SW 1271 (cell line): Measurements from ENCODE around the gene AOC1.

Experiments used
- DNase-seq, 2 experiments: peaks; one replicate each; lab custom pipeline; 2025; lab: John Stamatoyannopoulos, UW

AOC1 gene

DNA sequence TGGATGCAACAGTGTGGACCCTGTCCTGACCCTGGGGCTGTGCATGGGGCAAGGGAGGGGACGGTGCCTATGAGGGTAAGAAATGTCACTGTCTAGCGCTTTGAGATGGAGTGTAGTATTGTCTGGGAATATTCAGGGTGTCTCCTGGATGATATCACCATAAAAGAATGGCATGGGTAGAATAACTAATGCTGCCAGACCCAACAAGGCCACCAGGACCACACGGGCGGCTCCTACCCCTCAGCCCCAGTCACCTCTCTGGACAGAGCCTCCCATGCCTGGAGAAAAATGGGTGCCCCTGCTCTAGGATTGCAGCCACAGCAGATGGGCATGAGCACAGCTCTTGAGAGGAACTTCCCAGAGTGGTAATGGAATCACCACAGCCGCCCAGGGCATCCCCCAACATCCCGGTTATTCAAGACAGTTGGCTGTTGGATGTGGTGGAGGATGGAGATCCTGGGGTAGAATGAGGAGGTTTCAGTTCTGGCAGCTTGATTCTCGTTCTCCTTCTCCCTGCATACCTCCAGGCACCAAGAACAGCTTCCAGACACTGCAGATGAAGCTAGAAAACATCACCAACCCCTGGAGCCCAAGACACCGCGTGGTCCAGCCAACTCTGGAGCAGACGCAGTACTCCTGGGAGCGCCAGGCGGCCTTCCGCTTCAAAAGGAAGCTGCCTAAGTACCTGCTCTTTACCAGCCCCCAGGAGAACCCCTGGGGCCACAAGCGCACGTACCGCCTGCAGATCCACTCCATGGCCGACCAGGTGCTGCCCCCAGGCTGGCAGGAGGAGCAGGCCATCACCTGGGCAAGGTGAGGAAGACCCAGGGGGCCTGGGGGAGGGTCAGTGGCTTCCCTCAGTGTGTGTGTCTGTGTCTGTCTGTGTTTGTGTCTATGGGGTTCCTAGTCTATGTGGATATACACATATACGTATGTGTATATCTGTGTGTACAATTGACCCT is 6.2 kb downstream of the AOC1 start:
- no peak for DNase-seq

DNA sequence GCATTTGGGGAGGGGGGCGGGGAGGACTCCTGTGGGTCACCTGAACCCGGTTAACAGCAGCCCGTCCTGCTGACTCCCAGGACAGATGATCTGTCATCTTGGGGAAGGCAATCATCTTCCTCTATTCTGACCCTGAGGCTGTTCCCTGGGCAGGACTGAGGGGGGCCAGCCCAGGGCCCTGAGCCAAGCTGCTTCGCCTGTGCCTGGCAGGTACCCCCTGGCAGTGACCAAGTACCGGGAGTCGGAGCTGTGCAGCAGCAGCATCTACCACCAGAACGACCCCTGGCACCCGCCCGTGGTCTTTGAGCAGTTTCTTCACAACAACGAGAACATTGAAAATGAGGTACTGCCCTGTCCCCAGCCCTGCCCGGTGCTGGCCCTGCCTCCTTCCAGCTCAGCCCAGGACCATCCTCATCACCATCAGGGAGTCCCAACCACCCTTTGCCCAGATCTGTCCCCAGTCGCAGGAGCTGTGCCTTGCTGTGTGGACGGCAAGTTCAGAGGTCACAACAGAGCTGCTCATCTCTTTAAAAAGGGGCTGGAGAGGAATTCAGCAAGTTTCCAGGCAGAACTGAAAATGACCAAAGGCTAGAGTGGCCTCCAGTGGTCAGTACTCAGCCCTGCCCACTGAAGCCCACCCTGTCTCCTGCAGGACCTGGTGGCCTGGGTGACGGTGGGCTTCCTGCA is 8.1 kb downstream of the AOC1 start:
- DNase-seq: no peak

- no peak for DNase-seq
Measured at GRCh38 chr7:150860978-150861295, 8.6 kb downstream of the AOC1 start.

DNA sequence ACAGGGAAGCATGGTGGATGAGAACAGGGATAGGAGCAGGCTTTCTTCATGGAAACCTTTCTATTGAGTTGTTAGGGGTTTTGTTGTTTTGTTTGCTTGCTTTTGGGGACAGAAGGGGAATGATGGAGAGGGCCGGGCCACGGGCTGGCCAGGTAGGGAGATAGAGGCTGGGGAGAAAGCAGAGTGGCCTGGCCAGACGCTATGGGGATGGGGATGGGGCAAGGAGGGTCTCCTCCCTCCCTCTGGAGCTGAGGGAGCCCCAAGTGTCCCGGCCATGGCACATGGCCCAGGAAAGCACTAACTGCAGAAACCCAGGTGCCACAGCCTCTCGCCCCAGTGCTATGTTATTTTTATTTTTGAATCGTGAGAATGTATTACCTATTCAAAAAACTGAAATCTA is 10.0 kb downstream of the AOC1 start:
- no peak for DNase-seq

- no peak for DNase-seq
Measured at GRCh38 chr7:150863946-150864345, 11.6 kb downstream of the AOC1 start.

DNA sequence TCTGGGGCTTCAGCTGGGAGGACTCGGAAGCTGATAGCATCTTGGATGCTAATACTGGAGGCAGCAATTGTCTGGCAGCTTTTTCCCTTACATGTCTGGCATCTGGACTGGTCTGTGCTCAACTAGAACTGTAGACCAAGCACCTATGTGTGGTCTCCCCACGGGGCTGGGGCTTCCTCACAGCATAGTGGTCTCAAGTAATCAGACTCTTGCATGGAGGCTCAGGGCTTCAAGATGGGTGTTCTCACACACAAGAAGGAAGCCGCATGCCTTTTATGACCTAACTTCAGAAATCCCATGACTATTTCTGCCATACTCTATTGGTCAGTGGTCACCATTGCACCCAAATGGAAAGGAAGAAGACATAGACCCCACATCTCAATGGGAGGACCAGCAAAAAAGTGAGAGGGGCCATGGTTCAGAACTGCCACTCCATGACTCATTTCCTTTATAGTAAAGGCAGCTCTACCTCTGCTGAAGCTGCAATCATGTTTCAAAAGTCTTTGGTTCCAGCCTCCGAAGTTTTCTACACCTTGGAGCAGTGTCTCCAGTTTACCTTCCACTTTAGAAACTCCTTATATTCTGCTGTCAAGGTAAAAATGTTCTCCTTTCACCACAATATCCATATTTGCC is 14.7 kb downstream of the AOC1 start:
- DNase-seq: no peak

- DNase-seq: no peak
Measured at GRCh38 chr7:150867605-150868004, 15.3 kb downstream of the AOC1 start.

GRCh38 chr7:150869467-150869866 is 17.1 kb downstream of the AOC1 start:
- no peak for DNase-seq

DNA sequence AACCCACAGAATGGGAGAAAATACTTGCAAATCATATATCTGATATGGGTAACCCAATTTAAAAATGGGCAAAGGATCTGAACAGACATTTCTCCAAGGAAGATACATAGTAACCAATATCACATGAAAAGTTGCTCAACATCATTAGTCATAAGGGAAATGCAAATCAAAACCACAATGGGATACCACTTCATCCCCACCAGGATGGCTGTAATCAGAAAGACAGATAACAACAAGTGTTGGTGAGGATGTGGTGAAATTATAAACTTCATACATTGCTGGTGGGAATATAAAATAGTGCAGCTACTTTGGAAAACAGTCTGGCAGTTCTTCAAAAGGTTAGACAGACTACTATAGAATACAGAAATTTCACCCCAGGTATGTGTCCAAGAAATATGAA is 19.3 kb downstream of the AOC1 start:
- DNase-seq: no peak

GRCh38 chr7:150874401-150875198 is 22.3 kb downstream of the AOC1 start:
- DNase-seq: no peak

GRCh38 chr7:150875791-150876190 is 23.5 kb downstream of the AOC1 start:
- peak in 1 of 2 experiments; percentile 10 for DNase-seq

DNA sequence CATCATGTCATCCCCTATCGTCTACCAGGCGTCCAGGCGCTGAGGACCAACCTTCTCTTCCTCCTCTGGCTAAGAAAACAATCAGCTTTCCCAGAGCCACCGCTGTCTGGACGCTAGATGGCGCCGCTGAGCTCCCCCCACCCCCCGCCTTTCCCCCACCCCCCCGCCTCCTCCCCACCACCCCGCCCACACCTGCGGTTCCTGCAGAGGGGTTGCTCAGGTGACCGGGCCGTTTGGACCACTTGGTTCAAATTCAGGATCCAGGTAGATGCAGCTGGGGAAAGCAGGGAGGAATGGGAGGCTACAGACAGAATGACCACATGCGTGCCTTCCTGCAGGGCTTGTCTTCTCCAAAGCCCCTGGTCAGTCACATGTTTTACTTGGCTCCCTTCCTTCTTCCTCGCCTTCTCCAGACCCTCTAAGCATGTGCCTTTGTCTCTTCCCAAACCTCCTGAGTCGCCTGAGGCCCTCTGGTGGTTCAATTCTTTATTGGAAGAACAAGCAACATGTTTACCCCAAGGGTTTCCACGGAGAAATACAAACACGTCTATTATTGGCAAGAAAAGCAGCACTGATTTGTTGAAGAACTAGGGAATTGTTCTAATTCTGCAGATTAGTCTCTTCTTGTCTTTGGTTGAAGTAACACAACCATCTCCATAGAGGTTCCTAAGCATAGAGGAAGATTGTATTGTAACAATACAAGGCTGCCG is 24.7 kb downstream of the AOC1 start:
- DNase-seq: peak; percentile 57 to 77

- no peak for DNase-seq
Measured at GRCh38 chr7:150877536-150877935, 25.2 kb downstream of the AOC1 start.

DNA sequence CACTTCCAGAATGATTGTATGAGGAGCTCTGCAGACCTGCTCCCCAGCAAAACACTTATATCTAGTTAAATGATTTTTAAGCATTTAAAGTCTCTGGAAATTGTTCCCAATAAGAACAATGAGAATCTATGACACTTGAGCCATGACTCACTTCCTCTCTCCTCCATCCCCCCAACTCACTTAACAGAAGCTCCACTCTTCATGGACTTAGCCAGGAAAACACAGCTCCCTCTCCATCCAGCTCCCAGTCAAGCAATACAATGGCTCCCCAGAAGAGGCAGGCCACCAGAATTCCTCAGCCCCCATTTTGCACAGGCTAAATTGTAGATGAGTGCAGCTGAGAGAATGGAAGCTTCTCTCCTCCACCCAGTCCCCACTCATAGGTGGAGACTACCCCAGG is 27.0 kb downstream of the AOC1 start:
- DNase-seq: no peak

- no peak for DNase-seq
Measured at GRCh38 chr7:150881189-150881588, 28.9 kb downstream of the AOC1 start.

DNA sequence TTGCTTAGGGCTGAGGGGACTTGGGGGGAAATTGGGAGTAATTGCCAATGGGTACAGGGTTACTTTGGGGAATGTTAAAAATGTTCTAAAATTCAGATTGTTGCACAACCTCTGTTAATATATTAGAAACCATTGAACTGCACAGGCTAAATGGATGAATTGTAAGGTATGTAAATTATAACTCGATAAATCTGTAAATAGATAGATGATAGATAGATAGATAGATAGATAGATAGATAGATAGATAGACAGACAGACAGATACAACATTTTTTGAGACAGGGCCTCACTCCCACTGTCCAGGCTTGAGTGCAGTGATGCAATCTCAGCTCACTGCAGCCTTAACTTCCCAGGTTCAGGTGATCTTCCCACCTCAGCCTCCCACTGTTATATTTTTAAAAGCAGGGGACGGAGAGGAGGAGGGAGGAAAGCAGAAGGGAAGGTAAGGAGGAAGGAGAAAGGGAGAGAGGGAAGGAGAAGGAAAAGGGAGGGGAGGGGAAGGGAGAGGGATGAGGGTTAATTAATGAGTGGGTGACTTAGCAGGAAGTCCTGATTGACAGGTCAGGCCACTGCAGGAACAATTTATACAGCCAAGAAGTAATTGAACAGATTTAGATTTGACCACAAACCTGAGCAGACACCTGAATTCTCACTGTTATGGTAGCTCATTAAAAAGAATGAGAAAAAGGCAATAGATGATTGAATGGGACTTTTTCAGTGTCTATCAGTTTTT is 38.7 kb downstream of the AOC1 start:
- DNase-seq: no peak

GRCh38 chr7:150891740-150892139 is 39.4 kb downstream of the AOC1 start:
- DNase-seq: no peak

- no peak for DNase-seq
Measured at GRCh38 chr7:150895809-150896208, 43.5 kb downstream of the AOC1 start.

DNA sequence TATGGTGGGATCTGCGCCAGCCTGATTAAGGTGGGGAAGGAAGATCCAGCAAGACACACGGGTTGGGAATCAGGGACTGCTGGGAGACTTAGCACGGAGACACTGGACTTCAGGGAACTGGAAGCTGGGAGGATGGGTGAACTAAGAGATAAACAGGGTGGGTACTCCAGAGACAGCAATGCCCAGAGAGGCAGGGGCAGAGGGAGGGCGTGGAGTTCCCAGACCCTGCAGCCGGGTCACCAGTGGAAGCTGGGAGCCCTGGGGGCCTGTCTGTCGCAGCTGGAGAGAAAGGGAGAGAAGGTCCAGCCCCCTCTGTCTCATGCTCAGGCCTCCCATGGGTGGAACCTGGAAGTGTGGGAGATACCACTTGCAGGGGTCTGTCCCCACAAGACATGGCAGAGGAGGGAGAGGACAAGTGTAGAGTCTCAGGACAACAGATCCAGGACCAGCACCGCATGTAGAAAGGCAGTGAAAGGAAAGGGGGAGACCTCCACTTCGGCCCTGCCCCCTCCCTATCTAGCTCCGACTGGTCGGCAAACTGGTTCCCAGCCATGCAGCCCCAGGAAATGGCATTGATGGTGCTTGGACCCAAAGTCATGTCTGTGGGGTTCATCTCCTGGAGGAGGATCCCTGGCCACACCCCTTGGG is 44.4 kb downstream of the AOC1 start:
- no peak for DNase-seq
